A549 (cell line): ENCODE data around the gene CD200R1L. TPM values are rescaled to one million over a fixed set of nuclear protein-coding genes. Genes with fewer than 3 reads are reported as not detected.

ENCODE experiments used
- ATAC-seq, 2 experiments: fragments of 200-7000 bp in 1 of 2; fragments of >200 bp in 1 of 2; cut with Nextera tagmentation in 1 of 2; cut with Tn5 transposase in 1 of 2; 3 replicates each; pipeline versions ENCODE4 v1.8.0 to v1.9.1; 2018 to 2020; ENCODE audit warnings: mild to moderate bottlenecking in 1 of 2, moderate library complexity in 1 of 2
- CTCF ChIA-PET: fragments of 300-600 bp; sonication (Branson Sonifier 250); formaldehyde crosslinking; extraction: SDS; loops from one replicate; lab custom pipeline; 2021; ENCODE audit warnings: antibody characterized with exemption, inconsistent platforms; lab: Yijun Ruan, JAX
- POLR2A ChIA-PET: fragments of 350-600 bp; formaldehyde crosslinking; extraction: SDS; loops from one replicate; lab custom pipeline; 2021; ENCODE audit warnings: antibody characterized with exemption, inconsistent platforms; lab: Yijun Ruan, JAX
- DNase-seq, 2 experiments: peaks; one replicate each; pipeline versions ENCODE4 v3.0.0 to v3.0.0-alpha.2; 2011 to 2016; ENCODE audit warnings: low read depth in 1 of 2, low spot score in 1 of 2
- FAIRE-seq: peaks from 2 replicates; lab custom pipeline; 2011; peaks lifted over from hg19 to GRCh38; lab: Jason Lieb, UNC
- H3K27ac ChIP-seq, 2 experiments: fragments of >200 bp; sonication (Bioruptor Twin); formaldehyde crosslinking; 3 replicates each; pipeline ENCODE4 v1.5.1; 2016 to 2017
- H3K4me1 ChIP-seq: fragments of >200 bp; sonication (Bioruptor Twin); formaldehyde crosslinking; 3 replicates; pipeline ENCODE4 v1.6.1; 2016
- H3K4me2 ChIP-seq: fragments of >200 bp; sonication (Bioruptor Twin); formaldehyde crosslinking; 3 replicates; pipeline ENCODE4 v1.6.1; 2016
- H3K4me3 ChIP-seq: fragments of >200 bp; sonication (Bioruptor Twin); formaldehyde crosslinking; 3 replicates; pipeline ENCODE4 v1.5.1; 2016
- H3K9me3 ChIP-seq: fragments of >200 bp; sonication (Bioruptor Twin); formaldehyde crosslinking; 3 replicates; pipeline ENCODE4 v1.6.1; 2016
- EHMT2 ChIP-seq: fragments of 200-600 bp; sonication (generic); IDR thresholded peaks from 2 replicates; pipeline ENCODE4 v1.6.1; 2016; ENCODE audit warnings: antibody characterized with exemption, low read depth, mild to moderate bottlenecking, moderate library complexity
- ELK1 ChIP-seq: fragments of 150-350 bp; IDR thresholded peaks from 2 replicates; pipeline ENCODE4 v1.6.1; 2014; ENCODE audit warnings: low read depth, mild to moderate bottlenecking, low read length
- EP300 ChIP-seq, 2 experiments: fragments of >200 bp; sonication (Bioruptor Twin); formaldehyde crosslinking; IDR thresholded peaks; 2 replicates in 1 of 2; 3 replicates in 1 of 2; pipeline ENCODE4 v1.6.1; 2016 to 2017
- FOSB ChIP-seq: fragments of 250-450 bp; sonication (Bioruptor Pico); IDR thresholded peaks from 2 replicates; pipeline ENCODE4 v1.5.0; 2020; ENCODE audit warnings: mild to moderate bottlenecking, moderate library complexity
- GATA3 ChIP-seq: IDR thresholded peaks from 2 replicates; pipeline ENCODE4 v1.6.1; 2012; ENCODE audit warnings: borderline replicate concordance
- HEYL ChIP-seq: fragments of 250-450 bp; sonication (Bioruptor Pico); IDR thresholded peaks from 2 replicates; pipeline ENCODE4 v1.8.0; 2021; ENCODE audit warnings: mild to moderate bottlenecking, moderate library complexity
- JUN ChIP-seq, 2 experiments: fragments of >200 bp; sonication (Bioruptor Twin); formaldehyde crosslinking; IDR thresholded peaks; 2 replicates in 1 of 2; 3 replicates in 1 of 2; pipeline ENCODE4 v1.6.1; 2016 to 2017
- MAFK ChIP-seq: fragments of 450-650 bp; IDR thresholded peaks from 2 replicates; pipeline ENCODE4 v1.6.1; 2014; ENCODE audit not compliant: partially characterized antibody
- MAZ ChIP-seq: fragments of 150-350 bp; IDR thresholded peaks from 2 replicates; pipeline ENCODE4 v1.6.1; 2014; ENCODE audit warnings: antibody characterized with exemption, low read depth, low read length, borderline replicate concordance
- MYC ChIP-seq: IDR thresholded peaks from 2 replicates; pipeline ENCODE4 v1.6.1; 2012; ENCODE audit warnings: mild to moderate bottlenecking, inconsistent platforms, low read length, improper control_type of control experiment, borderline replicate concordance
- NPAS2 ChIP-seq: fragments of 250-450 bp; sonication (Bioruptor Pico); IDR thresholded peaks from 2 replicates; pipeline ENCODE4 v1.8.0; 2022; ENCODE audit warnings: mild to moderate bottlenecking, moderate library complexity, borderline replicate concordance
- PHF8 ChIP-seq: fragments of 200-600 bp; sonication (generic); IDR thresholded peaks from 2 replicates; pipeline ENCODE4 v1.6.1; 2016; ENCODE audit warnings: low read depth, mild to moderate bottlenecking, antibody characterized with exemption, moderate library complexity, borderline replicate concordance
- POLR2AphosphoS2 ChIP-seq: conservative IDR thresholded peaks from 2 replicates; pipeline ENCODE4 v1.6.1; 2012; ENCODE audit warnings: low read length, improper control_type of control experiment, inconsistent platforms
- RAD21 ChIP-seq, 2 experiments: fragments of >200 bp in 1 of 2; sonication (Bioruptor Twin) in 1 of 2; formaldehyde crosslinking in 1 of 2; IDR thresholded peaks in 1 of 2; conservative IDR thresholded peaks in 1 of 2; 2 replicates in 1 of 2; 3 replicates in 1 of 2; pipeline ENCODE4 v1.6.1; 2012 to 2018; ENCODE audit warnings: inconsistent platforms in 1 of 2
- RCOR1 ChIP-seq: fragments of 150-350 bp; IDR thresholded peaks from 2 replicates; pipeline ENCODE4 v1.6.1; 2014; ENCODE audit warnings: antibody characterized with exemption, low read length, low read depth
- REST ChIP-seq: fragments of 200-600 bp; sonication (generic); IDR thresholded peaks from 2 replicates; pipeline ENCODE4 v1.6.1; 2016; ENCODE audit warnings: antibody characterized with exemption, mild to moderate bottlenecking, moderate library complexity
- SMC3 ChIP-seq: fragments of >200 bp; sonication (Bioruptor Twin); formaldehyde crosslinking; IDR thresholded peaks from 3 replicates; pipeline ENCODE4 v1.6.1; 2018; ENCODE audit warnings: inconsistent platforms
- SREBF2 ChIP-seq: fragments of 450-650 bp; IDR thresholded peaks from 2 replicates; pipeline ENCODE4 v1.6.1; 2014; ENCODE audit warnings: mild to moderate bottlenecking, moderate library complexity
- ZC3H11A ChIP-seq: fragments of 450-650 bp; IDR thresholded peaks from 2 replicates; pipeline ENCODE4 v1.6.1; 2014; ENCODE audit warnings: antibody characterized with exemption, mild to moderate bottlenecking
- ZFP36 ChIP-seq: fragments of 450-650 bp; IDR thresholded peaks from 2 replicates; pipeline ENCODE4 v1.6.1; 2014; ENCODE audit warnings: borderline replicate concordance; ENCODE audit not compliant: partially characterized antibody
- ZNF302 ChIP-seq: fragments of 250-450 bp; sonication (Bioruptor Pico); IDR thresholded peaks from 2 replicates; pipeline ENCODE4 v1.9.0; 2021; ENCODE audit warnings: inconsistent platforms, mild to moderate bottlenecking, moderate library complexity
- WGBS: methylation state at CpG from one replicate; pipeline ENCODE4 v1.1.6; 2017; ENCODE audit errors: missing lambda C conversion rate; 5-methylcytosine and 5-hydroxymethylcytosine counted together
- polyA plus RNA-seq, 4 experiments: library from polyadenylated mRNA; depleted of rRNA in 3 of 4; stranded (reverse); fragments of >200 nt; fragmentation: RNase III in 1 of 4; extraction: RNeasy Plus Mini Kit Qiagen cat#74134 plus additional on column Dnase treatment in 1 of 4; gene quantifications; 2 replicates in 3 of 4; 3 replicates in 1 of 4; pipeline ENCODE4 v1.2.3, GENCODE V29; 2011 to 2017

The CD200R1L gene
- polyA plus RNA-seq, 2 of the 4 experiments (the other 2 are of a cell fraction): 0.10 TPM; not detected in 1

GRCh38 chr3:112791736-112792135 is 54.9 kb downstream of the CD200R1L start:
- no peak overlapping the region for H3K27ac ChIP-seq
- H3K4me3 ChIP-seq: no peak overlapping the region
- FAIRE-seq (no peak), DNase-seq (no peak), ATAC-seq (no peak)
- ChIA-PET CTCF (no interaction called here), POLR2A (no interaction called here)
- H3K4me2 ChIP-seq: no peak overlapping the region
- H3K9me3 ChIP-seq: peaks cover 14% of the 10 kb centered on the region; the same call in 2 of the 3 replicates
- TF ChIP-seq EHMT2 (no peak), MAFK (peak; percentile 15), RCOR1 (no peak)
- peaks cover 20% of the 10 kb centered on the region for H3K4me1 ChIP-seq
- 92% methylated on average over 2 of the region's 2 CpGs for WGBS

GRCh38 chr3:112789787-112790186 is 56.9 kb downstream of the CD200R1L start:
- no peak for FAIRE-seq

GRCh38 chr3:112786881-112787579 is 59.6 kb downstream of the CD200R1L start:
- DNase-seq: no peak
- ChIA-PET POLR2A (no interaction called here), CTCF (interaction anchor here (1.2 to 2.5 kb wide), 3 partner anchors 13 to 144 kb away, joined by 3 to 11 read pairs (median 3); no protein-coding TSS in a partner anchor)
- TF ChIP-seq JUN (IDR thresholded peaks at IDR 0.05) (no peak), MAZ (no peak), SMC3 (no peak), NPAS2 (CRISPR knock-in tag) (no peak), ZC3H11A (no peak), ZFP36 (no peak), PHF8 (no peak), ZNF302 (CRISPR knock-in tag) (no peak), FOSB (CRISPR knock-in tag) (no peak), SREBF2 (no peak), REST (no peak), RAD21 (conservative IDR thresholded peaks at IDR 0.05 in 1 of 2, IDR thresholded peaks at IDR 0.05 in 1 of 2) (no peak), HEYL (no peak), ELK1 (no peak), EP300 (IDR thresholded peaks at IDR 0.05) (no peak), POLR2AphosphoS2 (no peak)
- peaks cover 3% of the 10 kb centered on the region; the same call in 2 of the 3 replicates for H3K4me1 ChIP-seq
- no peak for FAIRE-seq
- WGBS: 93% methylated on average over 3 of the region's 3 CpGs
- ATAC-seq: no peak
- no peak overlapping the region for H3K27ac ChIP-seq
- no peak overlapping the region for H3K4me3 ChIP-seq
- H3K4me2 ChIP-seq: no peak overlapping the region
- peaks cover 14% of the 10 kb centered on the region; the same call in 2 of the 3 replicates for H3K9me3 ChIP-seq

More at GRCh38 chr3:112789787-112790186, 56.9 kb downstream of the CD200R1L start:
- Histone ChIP-seq H3K4me2 (no peak overlapping the region), H3K4me1 (peaks cover 20% of the 10 kb centered on the region), H3K9me3 (peaks cover 14% of the 10 kb centered on the region; the same call in 2 of the 3 replicates), H3K27ac (peak overlapping the region in 1 of 2 experiments; percentile 27; a peak in 1 of 6 replicates), H3K4me3 (no peak overlapping the region)
- ChIA-PET CTCF (interaction anchor here (0.9 to 1.2 kb wide), 4 partner anchors 12 to 190 kb away, joined by 3 to 4 read pairs (median 3); no protein-coding TSS in a partner anchor), POLR2A (no interaction called here)
- WGBS: 58% methylated on average over 3 of the region's 3 CpGs
- DNase-seq (peak in 1 of 2 experiments; percentile 24), ATAC-seq (no peak)
- TF ChIP-seq MYC (no peak), GATA3 (no peak)
- TF ChIP-seq, all 56 proteins: peak for 0
